H1 (cell line): ENCODE measurements around the gene TMED4. TPM values are rescaled to one million over a fixed set of nuclear protein-coding genes. Genes with fewer than 3 reads are reported as not detected.

ENCODE experiments used
- CTCF ChIA-PET: fragments of 300-600 bp; sonication (Branson Sonifier 250); formaldehyde crosslinking; loops from one replicate; lab custom pipeline; 2021; ENCODE audit not compliant: partially characterized antibody; lab: Charles Lee
- POLR2A ChIA-PET: fragments of 300-600 bp; sonication (Branson Sonifier 250); formaldehyde crosslinking; loops from one replicate; lab custom pipeline; 2021; ENCODE audit warnings: inconsistent platforms; ENCODE audit not compliant: partially characterized antibody; lab: Charles Lee
- DNase-seq, 2 experiments: peaks; one replicate each; pipeline versions ENCODE4 v3.0.0 to v3.0.0-alpha.2; 2010 to 2022; ENCODE audit warnings: low spot score in 2 of 2, low read depth in 1 of 2, mixed read lengths in 1 of 2
- FAIRE-seq: peaks from 2 replicates; lab custom pipeline; 2011; peaks lifted over from hg19 to GRCh38; lab: Jason Lieb, UNC
- H2AFZ ChIP-seq: 2 replicates; pipeline ENCODE4 v1.8.1; 2012; ENCODE audit warnings: low read length, inconsistent platforms
- H2AK5ac ChIP-seq: 2 replicates; pipeline ENCODE4 v1.6.1; 2013; ENCODE audit warnings: low read depth, low read length
- H2BK120ac ChIP-seq: replicated peaks from 2 replicates; pipeline ENCODE3; 2013; ENCODE audit warnings: low read depth, low read length, inconsistent platforms
- H2BK12ac ChIP-seq: 2 replicates; pipeline ENCODE4 v1.6.1; 2013; ENCODE audit warnings: low read depth, low read length
- H2BK15ac ChIP-seq: 2 replicates; pipeline ENCODE4 v1.6.1; 2013; ENCODE audit warnings: low read length
- H2BK20ac ChIP-seq: 2 replicates; pipeline ENCODE4 v1.6.1; 2013; ENCODE audit warnings: low read length
- H2BK5ac ChIP-seq: 2 replicates; pipeline ENCODE4 v1.6.1; 2013; ENCODE audit warnings: low read depth, low read length
- H3K14ac ChIP-seq: 2 replicates; pipeline ENCODE4 v1.6.1; 2013; ENCODE audit warnings: inconsistent platforms; ENCODE audit not compliant: insufficient read length
- H3K18ac ChIP-seq: 2 replicates; pipeline ENCODE4 v1.6.1; 2013; ENCODE audit warnings: low read length; ENCODE audit errors: extremely low read depth
- H3K23ac ChIP-seq: 2 replicates; pipeline ENCODE4 v1.6.1; 2013; ENCODE audit warnings: inconsistent platforms; ENCODE audit not compliant: insufficient read length
- H3K23me2 ChIP-seq: 2 replicates; pipeline ENCODE4 v1.6.1; 2013; ENCODE audit warnings: low read depth, low read length
- H3K27ac ChIP-seq: 2 replicates; pipeline ENCODE4 v1.6.1; 2011; ENCODE audit warnings: low read depth, low read length, inconsistent platforms
- H3K27me3 ChIP-seq, 4 experiments: replicated peaks in 1 of 4; 1 replicate in 1 of 4; 2 replicates in 3 of 4; pipeline versions ENCODE4 v1.6.1 to v1.8.1; 2011 to 2013; ENCODE audit warnings: low read length in 3 of 4, mild to moderate bottlenecking in 3 of 4, inconsistent platforms in 2 of 4, mixed read lengths in 2 of 4, moderate library complexity in 1 of 4; ENCODE audit not compliant: control insufficient read depth in 3 of 4, insufficient read depth in 3 of 4; ENCODE audit errors: extremely low read depth in 1 of 4
- H3K36me3 ChIP-seq, 4 experiments: 2 replicates each; pipeline versions ENCODE4 v1.6.1 to v1.8.1; 2011 to 2013; ENCODE audit warnings: mild to moderate bottlenecking in 4 of 4, low read length in 3 of 4, moderate library complexity in 2 of 4, control low read depth in 1 of 4, inconsistent platforms in 1 of 4; ENCODE audit not compliant: insufficient read depth in 4 of 4, control insufficient read depth in 2 of 4
- H3K4ac ChIP-seq: replicated peaks from 2 replicates; pipeline ENCODE3; 2013; ENCODE audit warnings: low read length, low read depth, mixed read lengths, inconsistent platforms; ENCODE audit not compliant: insufficient read length
- H3K4me1 ChIP-seq, 4 experiments: replicated peaks in 1 of 4; 1 replicate in 1 of 4; 2 replicates in 3 of 4; pipeline versions ENCODE4 v1.6.1 to v1.8.1; 2011 to 2013; ENCODE audit warnings: low read length in 3 of 4, inconsistent platforms in 2 of 4, mixed read lengths in 1 of 4; ENCODE audit not compliant: insufficient read depth in 4 of 4, control insufficient read depth in 3 of 4
- H3K4me2 ChIP-seq, 2 experiments: 2 replicates each; pipeline versions ENCODE4 v1.6.1 to v1.8.1; 2011 to 2013; ENCODE audit warnings: low read depth in 2 of 2, low read length in 2 of 2, control low read depth in 1 of 2, inconsistent platforms in 1 of 2, mild to moderate bottlenecking in 1 of 2; ENCODE audit not compliant: insufficient read depth in 1 of 2
- H3K4me3 ChIP-seq, 4 experiments: fragments of 200-600, 300-600 bp in 1 of 4; sonication (generic), shearing (Covaris generic), sonication (Bioruptor Twin) in 1 of 4; 2 replicates each; pipeline versions ENCODE4 v1.5.1 to v1.8.1; 2011 to 2016; ENCODE audit warnings: low read length in 4 of 4, low read depth in 3 of 4, control low read depth in 2 of 4, inconsistent platforms in 2 of 4, mild to moderate bottlenecking in 2 of 4, mixed read lengths in 1 of 4, moderate library complexity in 1 of 4; ENCODE audit not compliant: insufficient read depth in 2 of 4; ENCODE audit errors: extremely low read depth in 1 of 4
- H3K56ac ChIP-seq: replicated peaks from 2 replicates; pipeline ENCODE3; 2013; ENCODE audit warnings: low read depth, mild to moderate bottlenecking, mixed read lengths, low read length, inconsistent platforms; ENCODE audit not compliant: insufficient read length
- H3K79me1 ChIP-seq: 2 replicates; pipeline ENCODE4 v1.6.1; 2013; ENCODE audit warnings: low read depth, low read length, control low read depth
- H3K79me2 ChIP-seq, 2 experiments: 2 replicates each; pipeline versions ENCODE4 v1.6.1 to v1.8.1; 2012 to 2013; ENCODE audit warnings: low read length in 2 of 2, mild to moderate bottlenecking in 2 of 2, inconsistent platforms in 1 of 2; ENCODE audit not compliant: insufficient read depth in 2 of 2, control insufficient read depth in 1 of 2
- H3K9ac ChIP-seq, 4 experiments: replicated peaks in 1 of 4; 1 replicate in 1 of 4; 2 replicates in 3 of 4; pipeline versions ENCODE4 v1.6.1 to v1.8.1; 2011 to 2013; ENCODE audit warnings: low read depth in 3 of 4, low read length in 3 of 4, control low read depth in 2 of 4, mild to moderate bottlenecking in 2 of 4, moderate library complexity in 2 of 4, inconsistent platforms in 1 of 4; ENCODE audit errors: extremely low read depth in 1 of 4
- H3K9me3 ChIP-seq, 2 experiments: 2 replicates each; pipeline versions ENCODE4 v1.6.1 to v1.8.1; 2012 to 2013; ENCODE audit warnings: mild to moderate bottlenecking in 2 of 2, moderate library complexity in 2 of 2, control low read depth in 1 of 2, inconsistent platforms in 1 of 2, low read depth in 1 of 2, low read length in 1 of 2, mixed read lengths in 1 of 2; ENCODE audit not compliant: insufficient read depth in 2 of 2
- H4K20me1 ChIP-seq, 2 experiments: replicated peaks in 1 of 2; 2 replicates each; pipeline versions ENCODE3 to v1.8.1; 2011 to 2013; ENCODE audit warnings: inconsistent platforms in 2 of 2, low read length in 2 of 2, mild to moderate bottlenecking in 1 of 2; ENCODE audit not compliant: insufficient read depth in 2 of 2, control insufficient read depth in 1 of 2
- H4K5ac ChIP-seq: 2 replicates; pipeline ENCODE4 v1.6.1; 2013; ENCODE audit warnings: low read length, low read depth, mixed read lengths, inconsistent platforms; ENCODE audit not compliant: insufficient read length
- H4K8ac ChIP-seq: 2 replicates; pipeline ENCODE4 v1.8.0; 2013; ENCODE audit warnings: mild to moderate bottlenecking, moderate library complexity, low read length, inconsistent platforms; ENCODE audit not compliant: insufficient read depth; ENCODE audit errors: extremely low read depth
- H4K91ac ChIP-seq: replicated peaks from 2 replicates; pipeline ENCODE3; 2013; ENCODE audit warnings: low read length, mixed read lengths, inconsistent platforms; ENCODE audit not compliant: insufficient read length
- ASH2L ChIP-seq: fragments of 200-600, 300-600 bp; sonication (generic); IDR thresholded peaks from one replicate; pipeline ENCODE4 v1.7.1; 2017; ENCODE audit warnings: low read length
- CBX5 ChIP-seq: fragments of 300-800, 300-1000 bp; sonication (generic); IDR thresholded peaks from 2 replicates; pipeline ENCODE4 v1.7.1; 2016; ENCODE audit warnings: antibody characterized with exemption, low read length, low read depth
- CHD1 ChIP-seq: IDR thresholded peaks from 2 replicates; pipeline ENCODE4 v1.6.1; 2012; ENCODE audit warnings: low read depth, low read length, improper control_type of control experiment
- CHD2 ChIP-seq: IDR thresholded peaks from 2 replicates; pipeline ENCODE4 v1.6.1; 2012; ENCODE audit warnings: low read length, improper control_type of control experiment
- EZH2 ChIP-seq: fragments of 200-600 bp; sonication (generic); IDR thresholded peaks from 2 replicates; pipeline ENCODE4 v1.7.1; 2012; ENCODE audit warnings: low read depth, mild to moderate bottlenecking, moderate library complexity, low read length, inconsistent platforms; ENCODE audit not compliant: severe bottlenecking
- RNF2 ChIP-seq: fragments of 200-900, 300-1000 bp; sonication (generic); IDR thresholded peaks from 2 replicates; pipeline ENCODE4 v1.7.1; 2016; ENCODE audit warnings: borderline replicate concordance, low read depth, mild to moderate bottlenecking, antibody characterized with exemption, low read length; ENCODE audit not compliant: poor library complexity, severe bottlenecking; ENCODE audit errors: missing control alignments
- SP1 ChIP-seq: IDR thresholded peaks from 2 replicates; pipeline ENCODE4 v1.6.1; 2011; ENCODE audit warnings: low read depth, low read length
- TBP ChIP-seq: IDR thresholded peaks from 2 replicates; pipeline ENCODE4 v1.6.1; 2011; ENCODE audit warnings: low read depth, low read length, improper control_type of control experiment
- TCF12 ChIP-seq: IDR thresholded peaks from 2 replicates; pipeline ENCODE4 v1.6.1; 2011; ENCODE audit warnings: low read depth, mild to moderate bottlenecking, low read length
- WGBS, 2 experiments: shearing (Covaris generic) in 1 of 2; methylation state at CpG; one replicate each; pipeline versions ENCODE4 v1.1.6 to v1.1.7; 2013 to 2015; ENCODE audit warnings: low lambda C conversion rate in 2 of 2, mixed read lengths in 2 of 2, inconsistent platforms in 1 of 2, low coverage in 1 of 2, missing lambda C conversion rate in 1 of 2; ENCODE audit not compliant: insufficient replicate concordance in 2 of 2, insufficient coverage in 1 of 2, insufficient read length in 1 of 2; ENCODE audit errors: extremely low coverage in 1 of 2, missing lambda C conversion rate in 1 of 2; 5-methylcytosine and 5-hydroxymethylcytosine counted together
- polyA plus RNA-seq, 7 experiments: library from polyadenylated mRNA; depleted of rRNA in 3 of 7; stranded (reverse) in 5 of 7; unstranded in 2 of 7; fragments of >200 nt in 5 of 7; fragments of 200-250 nt in 2 of 7; gene quantifications; 1 replicate in 5 of 7; 2 replicates in 1 of 7; 4 replicates in 1 of 7; pipeline versions ENCODE4 v1.2.1 to v1.2.3, GENCODE V29; 2011 to 2013; ENCODE audit warnings: missing spikeins in 2 of 7, mixed read lengths in 2 of 7
- total RNA-seq: library from RNA; stranded (reverse); fragmentation: NEBNext Ultra II Directional; extraction: Animal tissue kit (Norgen Biotek cat#: 25700); gene quantifications from 2 replicates; pipeline ENCODE4 v1.2.1, GENCODE V29; 2021
- TF ChIP-seq, protein P1 (sequence below), 3 experiments: IDR thresholded peaks; 1 replicate in 2 of 3; 2 replicates in 1 of 3; pipeline versions ENCODE4 v1.5.1 to v1.6.1; 2011; ENCODE audit warnings: low read length in 3 of 3, mild to moderate bottlenecking in 3 of 3, inconsistent platforms in 2 of 3, low read depth in 1 of 3, moderate library complexity in 1 of 3; ENCODE audit not compliant: insufficient read depth in 1 of 3; ENCODE audit errors: control extremely low read depth in 1 of 3

The TMED4 gene
- total and polyA plus RNA-seq, 2 of the 8 experiments (the other 6 are each of a cell fraction or from before 2014, with no cell fraction given), result 44.9 to 76.7 TPM

- FAIRE-seq, result no peak
- WGBS, 2 experiments, result 75% methylated on average over 2 of the region's 2 CpGs; no CpG with 5 or more reads in 1 of the 2 experiments
- no peak overlapping the region for H3K27ac ChIP-seq
- ChIA-PET CTCF (interaction anchor here (0.6 to 1.6 kb wide), 2 partner anchors 70 to 232 kb away, joined by 3 to 4 read pairs; no protein-coding TSS in a partner anchor), POLR2A (interaction anchor here (0.6 kb wide), 4 partner anchors 125 to 518 kb away, joined by 3 to 5 read pairs (median 4); no protein-coding TSS in a partner anchor)
- H3K14ac ChIP-seq, result no peak overlapping the region
- H2BK15ac ChIP-seq, result no peak overlapping the region
- peaks cover 0 to 5% of the 10 kb centered on the region in 2 experiments for H4K20me1 ChIP-seq
- H2BK120ac ChIP-seq, result no peak overlapping the region
- H2BK5ac ChIP-seq, result no peak overlapping the region
- H3K56ac ChIP-seq, result no peak overlapping the region
- no peak overlapping the region for H2BK20ac ChIP-seq
- H3K79me2 ChIP-seq, result peaks cover 6 to 27% of the 10 kb centered on the region in 2 experiments
- H2BK12ac ChIP-seq, result no peak overlapping the region
- H4K91ac ChIP-seq, result no peak overlapping the region
- H3K23ac ChIP-seq, result no peak overlapping the region
- no peak overlapping the region for H2AK5ac ChIP-seq
- no peaks in the 10 kb centered on the region for H3K9me3 ChIP-seq
- H3K27me3 ChIP-seq, result no peaks in the 10 kb centered on the region
- peaks cover 7% of the 10 kb centered on the region for H3K23me2 ChIP-seq
- no peak overlapping the region for H2AFZ ChIP-seq
- TF ChIP-seq RNF2, result no peak
- TF ChIP-seq CHD2, result no peak
- TF ChIP-seq, protein P1, sequence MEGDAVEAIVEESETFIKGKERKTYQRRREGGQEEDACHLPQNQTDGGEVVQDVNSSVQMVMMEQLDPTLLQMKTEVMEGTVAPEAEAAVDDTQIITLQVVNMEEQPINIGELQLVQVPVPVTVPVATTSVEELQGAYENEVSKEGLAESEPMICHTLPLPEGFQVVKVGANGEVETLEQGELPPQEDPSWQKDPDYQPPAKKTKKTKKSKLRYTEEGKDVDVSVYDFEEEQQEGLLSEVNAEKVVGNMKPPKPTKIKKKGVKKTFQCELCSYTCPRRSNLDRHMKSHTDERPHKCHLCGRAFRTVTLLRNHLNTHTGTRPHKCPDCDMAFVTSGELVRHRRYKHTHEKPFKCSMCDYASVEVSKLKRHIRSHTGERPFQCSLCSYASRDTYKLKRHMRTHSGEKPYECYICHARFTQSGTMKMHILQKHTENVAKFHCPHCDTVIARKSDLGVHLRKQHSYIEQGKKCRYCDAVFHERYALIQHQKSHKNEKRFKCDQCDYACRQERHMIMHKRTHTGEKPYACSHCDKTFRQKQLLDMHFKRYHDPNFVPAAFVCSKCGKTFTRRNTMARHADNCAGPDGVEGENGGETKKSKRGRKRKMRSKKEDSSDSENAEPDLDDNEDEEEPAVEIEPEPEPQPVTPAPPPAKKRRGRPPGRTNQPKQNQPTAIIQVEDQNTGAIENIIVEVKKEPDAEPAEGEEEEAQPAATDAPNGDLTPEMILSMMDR (IDR thresholded peaks at IDR 0.05; ENCODE audit: control extremely low read depth in 1 of 3, insufficient read depth in 1 of 3, low read depth in 1 of 3, low read length in 3 of 3), result no peak
- TF ChIP-seq TCF12, result no peak
- TF ChIP-seq TBP, result no peak
- no peak for TF ChIP-seq ASH2L
- no peak for TF ChIP-seq CHD1
- no peak for TF ChIP-seq CBX5
- no peak for TF ChIP-seq EZH2
- TF ChIP-seq SP1, result no peak
- peaks cover 0 to 7% (median 1%) of the 10 kb centered on the region in 4 experiments; a peak in 2 of 7 replicates for H3K4me1 ChIP-seq
- no peaks in the 10 kb centered on the region; the same call in 1 of the 2 replicates for H3K79me1 ChIP-seq
- H3K4me3 ChIP-seq, result no peak overlapping the region
- DNase-seq, result no peak
- H3K36me3 ChIP-seq, result no peaks in the 10 kb centered on the region
- no peak overlapping the region for H3K4me2 ChIP-seq
- H4K5ac ChIP-seq, result no peak overlapping the region
- no peak overlapping the region for H3K9ac ChIP-seq
- no peak overlapping the region for H3K18ac ChIP-seq
- H4K8ac ChIP-seq, result no peak overlapping the region
- H3K4ac ChIP-seq, result no peak overlapping the region
Observed at GRCh38 chr7:44604941-44605340, 22.9 kb upstream of the TMED4 start.
